ENCODE results near the gene SLC2A3.
"Not testable (repeated sequence)": the region's sequence is repeated elsewhere in the genome, so short reads cannot be mapped to it uniquely, and the experiment has no call there.

The SLC2A3 gene

DNA sequence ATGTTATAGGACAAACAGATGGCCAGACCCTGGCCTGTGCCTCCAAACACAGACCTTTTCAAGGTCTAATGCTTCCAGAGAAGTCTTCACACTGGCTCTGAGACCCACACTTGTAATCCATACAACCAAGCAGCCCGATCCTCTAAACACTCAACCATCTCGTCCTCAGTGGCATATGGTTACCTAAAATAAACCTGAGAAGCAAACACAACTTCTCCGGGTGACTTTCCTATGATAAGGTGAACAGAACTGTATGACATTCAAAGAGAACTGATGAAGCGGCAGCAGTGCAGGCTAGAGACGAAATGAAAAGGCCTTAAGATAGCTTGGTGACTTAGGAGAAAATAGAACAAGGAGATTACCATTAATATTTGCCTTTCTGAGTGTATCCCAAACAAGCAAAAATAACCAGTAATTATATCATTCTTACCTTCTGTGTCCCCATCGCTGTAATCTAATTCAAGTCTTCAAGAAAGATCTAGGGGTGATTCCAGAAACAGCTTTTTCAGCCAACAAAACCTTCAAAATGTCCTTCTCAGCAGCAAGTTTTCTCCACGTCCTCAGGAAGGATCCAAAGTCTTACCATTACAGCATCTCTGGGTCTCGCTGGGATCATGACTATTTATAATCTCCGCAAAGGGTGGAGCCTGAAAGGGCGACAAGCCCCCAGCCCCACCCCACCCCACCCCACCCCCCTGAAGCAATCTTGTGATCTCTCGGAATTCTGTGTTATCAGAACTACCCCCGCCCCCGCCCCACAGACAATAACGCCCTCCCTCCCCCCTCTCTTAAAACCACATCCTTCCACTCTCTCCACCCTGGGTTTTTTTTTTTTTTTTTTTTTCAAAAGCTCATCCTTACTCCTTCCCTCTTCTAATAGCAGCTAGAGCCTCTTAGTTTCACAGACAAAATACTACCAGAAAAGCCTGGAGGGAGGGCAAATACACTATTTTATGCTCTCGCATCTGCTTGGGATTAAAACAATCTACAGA is at the start of gene SLC2A3:
SLC2A3 (minus strand) TSS at position 598 of the 992 bp plus-strand sequence; CDS start at position 445, 153 bp downstream.
- no peak for TF ChIP-seq CTCF (IDR thresholded peaks at IDR 0.05; ENCODE audit: low read depth, low read length)
- H3K4me3 ChIP-seq (ENCODE audit: low read depth, low read length), result peak within 1 kb of the TSS; percentile 96
- in situ Hi-C loops (cut with HindIII; ENCODE audit: low sequenced_read_pairs), result no loop called here
- peak; percentile 96 for DNase-seq (ENCODE audit: low read depth, low spot score)

- in situ Hi-C loops (cut with HindIII; ENCODE audit: low sequenced_read_pairs), result no loop called here
- TF ChIP-seq CTCF (IDR thresholded peaks at IDR 0.05; ENCODE audit: low read depth, low read length), result no peak
- DNase-seq (ENCODE audit: low read depth, low spot score), result no peak
- H3K4me3 ChIP-seq (ENCODE audit: low read depth, low read length), result no peak overlapping the region
Measured at GRCh38 chr12:7984900-7985299, 48.9 kb upstream of the SLC2A3 start.

DNA sequence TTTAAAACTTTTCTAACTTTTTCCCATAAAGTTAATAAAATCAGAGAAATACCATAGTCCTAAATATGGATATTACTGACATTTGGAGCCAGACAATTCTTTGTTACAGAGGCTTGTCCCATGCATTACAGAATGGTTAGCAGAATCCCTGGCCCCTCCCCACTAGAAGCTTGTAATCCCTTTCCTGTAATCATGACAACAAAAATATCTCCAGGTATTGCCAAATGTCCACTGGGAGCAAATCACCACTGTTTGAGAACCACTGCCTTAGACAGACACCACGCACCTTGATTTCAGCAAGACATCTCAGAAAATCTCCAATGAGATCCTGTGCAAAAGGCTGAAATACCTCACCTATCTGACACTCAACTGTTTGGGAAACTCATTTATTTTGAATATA is 47.5 kb upstream of the SLC2A3 start:
- DNase-seq (ENCODE audit: low read depth, low spot score); in situ Hi-C loops (cut with HindIII; ENCODE audit: low sequenced_read_pairs); H3K4me3 ChIP-seq (ENCODE audit: low read depth, low read length): not testable (repeated sequence)

- H3K4me3 ChIP-seq (ENCODE audit: low read depth, low read length); DNase-seq (ENCODE audit: low read depth, low spot score); in situ Hi-C loops (cut with HindIII; ENCODE audit: low sequenced_read_pairs): not testable (repeated sequence)
Measured at GRCh38 chr12:7983019-7983418, 47.0 kb upstream of the SLC2A3 start.

- DNase-seq (ENCODE audit: low read depth, low spot score); H3K4me3 ChIP-seq (ENCODE audit: low read depth, low read length); in situ Hi-C loops (cut with HindIII; ENCODE audit: low sequenced_read_pairs): not testable (repeated sequence)
Measured at GRCh38 chr12:7982332-7982735, 46.3 kb upstream of the SLC2A3 start.

DNA sequence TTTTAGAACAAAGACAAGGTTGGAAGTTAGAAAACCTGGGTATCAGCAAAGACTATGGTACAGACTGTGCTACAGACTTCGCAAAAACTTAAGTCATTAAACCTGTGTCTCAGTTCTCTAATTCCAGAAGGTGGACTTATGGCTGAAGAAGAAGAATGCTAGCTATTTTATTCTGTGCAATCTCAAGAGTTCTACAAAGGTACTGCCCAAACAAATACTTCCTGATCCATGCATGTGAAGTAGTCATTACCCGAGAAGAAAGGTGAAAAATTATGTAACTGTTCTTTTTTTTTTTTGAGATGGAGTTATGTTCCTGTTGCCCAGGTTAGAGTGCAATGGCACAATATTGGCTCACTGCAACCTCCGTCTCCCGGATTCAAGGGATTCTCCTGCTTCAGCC is 45.5 kb upstream of the SLC2A3 start:
- in situ Hi-C loops (cut with HindIII; ENCODE audit: low sequenced_read_pairs), result no loop called here
- no peak for TF ChIP-seq CTCF (IDR thresholded peaks at IDR 0.05; ENCODE audit: low read depth, low read length)
- no peak overlapping the region for H3K4me3 ChIP-seq (ENCODE audit: low read depth, low read length)
- no peak for DNase-seq (ENCODE audit: low read depth, low spot score)

GRCh38 chr12:7977351-7978124 is 41.6 kb upstream of the SLC2A3 start:
- in situ Hi-C loops (cut with HindIII; ENCODE audit: low sequenced_read_pairs); DNase-seq (ENCODE audit: low read depth, low spot score); H3K4me3 ChIP-seq (ENCODE audit: low read depth, low read length): not testable (repeated sequence)

DNA sequence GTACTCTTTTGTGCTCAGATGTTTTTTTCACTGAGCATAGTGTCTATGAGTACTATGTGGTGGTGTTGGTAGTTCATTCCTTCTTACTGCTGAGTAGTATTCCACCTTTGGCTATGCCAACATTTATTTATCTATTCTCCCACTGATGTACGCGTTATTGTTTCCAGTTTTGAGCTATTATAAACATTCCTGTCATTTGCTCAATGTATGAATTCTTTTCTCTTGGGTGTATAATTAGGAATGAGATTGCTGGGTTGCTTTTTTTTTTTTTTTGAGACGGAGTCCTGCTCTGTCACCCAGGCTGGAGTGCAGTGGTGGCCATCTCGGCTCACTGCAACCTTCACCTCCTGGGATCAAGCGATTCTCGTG is 37.5 kb upstream of the SLC2A3 start:
- in situ Hi-C loops (cut with HindIII; ENCODE audit: low sequenced_read_pairs), result no loop called here
- no peak for TF ChIP-seq CTCF (IDR thresholded peaks at IDR 0.05; ENCODE audit: low read depth, low read length)
- no peak overlapping the region for H3K4me3 ChIP-seq (ENCODE audit: low read depth, low read length)
- DNase-seq (ENCODE audit: low read depth, low spot score), result no peak
